Neuronal stem cell (in vitro differentiated cells): ENCODE results near the gene ITGB4.

Experiments
- DNase-seq: peaks from one replicate; pipeline ENCODE4 v3.0.0-alpha.2; 2013; ENCODE audit warnings: low spot score
- H2AFZ ChIP-seq: one replicate; pipeline ENCODE4 v1.6.1; 2013; ENCODE audit warnings: mild to moderate bottlenecking, low read length, inconsistent platforms
- H2AK5ac ChIP-seq: 2 replicates; pipeline ENCODE4 v1.6.1; 2013; ENCODE audit warnings: low read depth, mild to moderate bottlenecking, inconsistent platforms, low read length, moderate library complexity, mixed read lengths
- H2BK120ac ChIP-seq: 2 replicates; pipeline ENCODE4 v1.6.1; 2013; ENCODE audit warnings: low read depth, mild to moderate bottlenecking, inconsistent platforms, low read length, moderate library complexity, mixed read lengths
- H2BK12ac ChIP-seq: one replicate; pipeline ENCODE4 v1.6.1; 2013; ENCODE audit warnings: low read length, inconsistent platforms
- H2BK15ac ChIP-seq: 2 replicates; pipeline ENCODE4 v1.6.1; 2013; ENCODE audit warnings: mild to moderate bottlenecking, low read length, inconsistent platforms, mixed read lengths
- H2BK5ac ChIP-seq: one replicate; pipeline ENCODE4 v1.6.1; 2013; ENCODE audit warnings: inconsistent platforms, mild to moderate bottlenecking, low read length, moderate library complexity
- H3K14ac ChIP-seq: one replicate; pipeline ENCODE4 v1.6.1; 2013; ENCODE audit warnings: low read length, inconsistent platforms
- H3K18ac ChIP-seq: 2 replicates; pipeline ENCODE4 v1.6.1; 2013; ENCODE audit warnings: low read length, inconsistent platforms
- H3K23ac ChIP-seq: 2 replicates; pipeline ENCODE4 v1.6.1; 2013; ENCODE audit warnings: low read depth, mild to moderate bottlenecking, mixed read lengths, low read length, inconsistent platforms; ENCODE audit not compliant: poor library complexity
- H3K27ac ChIP-seq: replicated peaks from 3 replicates; pipeline ENCODE4 v1.5.1; 2013; ENCODE audit warnings: low read length, inconsistent platforms
- H3K27me3 ChIP-seq, 3 experiments: 2 replicates each; pipeline ENCODE4 v1.6.1; 2013; ENCODE audit warnings: low read length in 3 of 3, mild to moderate bottlenecking in 2 of 3, inconsistent platforms in 1 of 3, low read depth in 1 of 3, mixed read lengths in 1 of 3, moderate library complexity in 1 of 3; ENCODE audit not compliant: control insufficient read depth in 3 of 3, insufficient read depth in 3 of 3
- H3K36me3 ChIP-seq, 2 donors: replicated peaks in 1 of 2; 2 replicates each; pipeline ENCODE4 v1.6.1; 2013; ENCODE audit warnings: low read length in 2 of 2; ENCODE audit not compliant: control insufficient read depth in 2 of 2, insufficient read depth in 2 of 2
- H3K4ac ChIP-seq: 2 replicates; pipeline ENCODE4 v1.6.1; 2013; ENCODE audit warnings: inconsistent platforms, mild to moderate bottlenecking, low read length, moderate library complexity
- H3K4me1 ChIP-seq, 2 donors: 1 replicate in 1 of 2; 2 replicates in 1 of 2; pipeline ENCODE4 v1.6.1; 2013; ENCODE audit warnings: low read length in 2 of 2, low read depth in 1 of 2; ENCODE audit not compliant: control insufficient read depth in 2 of 2, insufficient read depth in 1 of 2
- H3K4me2 ChIP-seq: one replicate; pipeline ENCODE4 v1.6.1; 2013; ENCODE audit warnings: mild to moderate bottlenecking, low read length, inconsistent platforms; ENCODE audit not compliant: insufficient read depth, poor library complexity, severe bottlenecking
- H3K4me3 ChIP-seq, 2 donors: 2 replicates each; pipeline ENCODE4 v1.5.1; 2013; ENCODE audit warnings: low read length in 2 of 2, mild to moderate bottlenecking in 2 of 2, inconsistent platforms in 1 of 2, moderate library complexity in 1 of 2
- H3K79me1 ChIP-seq: one replicate; pipeline ENCODE4 v1.6.1; 2013; ENCODE audit warnings: low read depth, mild to moderate bottlenecking, inconsistent platforms, low read length, moderate library complexity
- H3K9ac ChIP-seq: one replicate; pipeline ENCODE4 v1.6.1; 2013; ENCODE audit warnings: mild to moderate bottlenecking, low read depth, low read length, inconsistent platforms; ENCODE audit not compliant: poor library complexity
- H3K9me3 ChIP-seq, 2 donors: replicated peaks in 1 of 2; 2 replicates each; pipeline versions ENCODE3 to v1.6.1; 2013; ENCODE audit warnings: low read length in 2 of 2, mild to moderate bottlenecking in 2 of 2, inconsistent platforms in 1 of 2, low read depth in 1 of 2, mixed read lengths in 1 of 2, moderate library complexity in 1 of 2; ENCODE audit not compliant: control insufficient read depth in 2 of 2, insufficient read depth in 1 of 2
- H4K8ac ChIP-seq: one replicate; pipeline ENCODE4 v1.6.1; 2013; ENCODE audit warnings: low read depth, mild to moderate bottlenecking, inconsistent platforms, low read length, moderate library complexity
- H4K91ac ChIP-seq: one replicate; pipeline ENCODE4 v1.6.1; 2013; ENCODE audit warnings: low read length, low read depth, mild to moderate bottlenecking, inconsistent platforms; ENCODE audit not compliant: poor library complexity
- WGBS, 2 donors: extraction: QIAGEN DNeasy Blood & Tissue Kit; methylation state at CpG; one replicate each; pipeline ENCODE4 v1.1.7; 2013; ENCODE audit warnings: missing lambda C conversion rate in 2 of 2, mixed read lengths in 1 of 2; ENCODE audit not compliant: insufficient read length in 2 of 2, insufficient replicate concordance in 1 of 2; ENCODE audit errors: extremely low coverage in 2 of 2; 5-methylcytosine and 5-hydroxymethylcytosine counted together

Gene ITGB4

GRCh38 chr17:75799402-75799801, 78.1 kb downstream of the ITGB4 start:
- Histone ChIP-seq H2BK15ac (no peak overlapping the region), H3K4ac (no peak overlapping the region), H3K36me3 (peaks cover 27 to 82% of the 10 kb centered on the region in 2 donors), H3K4me2 (no peak overlapping the region), H2AK5ac (no peak overlapping the region), H3K14ac (no peak overlapping the region), H4K91ac (no peak overlapping the region), H2BK12ac (no peak overlapping the region), H2BK5ac (no peak overlapping the region), H3K79me1 (peaks cover 8% of the 10 kb centered on the region), H3K23ac (no peak overlapping the region), H3K9me3 (no peaks in the 10 kb centered on the region), H3K9ac (no peak overlapping the region), H3K4me3 (no peak overlapping the region), H3K4me1 (no peaks in the 10 kb centered on the region), H3K27me3 (no peaks in the 10 kb centered on the region), H2AFZ (no peak overlapping the region), H2BK120ac (no peak overlapping the region), H4K8ac (no peak overlapping the region), H3K27ac (no peak overlapping the region), H3K18ac (no peak overlapping the region)
- DNase-seq, result no peak
- WGBS, 2 donors, result no CpG with 5 or more reads among the region's 4 CpGs

GRCh38 chr17:75803883-75804282, 82.6 kb downstream of the ITGB4 start:
- no peak overlapping the region for H3K4ac ChIP-seq
- DNase-seq, result no peak
- no peaks in the 10 kb centered on the region for H3K4me1 ChIP-seq
- no peak overlapping the region for H2AFZ ChIP-seq
- H4K8ac ChIP-seq, result no peak overlapping the region
- H2BK15ac ChIP-seq, result no peak overlapping the region
- H3K27me3 ChIP-seq, result no peaks in the 10 kb centered on the region
- H2BK120ac ChIP-seq, result no peak overlapping the region
- H3K23ac ChIP-seq, result no peak overlapping the region
- no CpG with 5 or more reads among the region's 1 CpG for WGBS, 2 donors
- no peak overlapping the region for H3K14ac ChIP-seq
- no peak overlapping the region for H4K91ac ChIP-seq
- no peak overlapping the region for H3K27ac ChIP-seq
- H3K9me3 ChIP-seq, result no peaks in the 10 kb centered on the region
- H3K36me3 ChIP-seq, result peaks cover 16 to 60% of the 10 kb centered on the region in 2 donors
- no peak overlapping the region for H2AK5ac ChIP-seq
- H3K4me3 ChIP-seq, result no peak overlapping the region
- no peak overlapping the region for H3K9ac ChIP-seq
- no peak overlapping the region for H3K18ac ChIP-seq
- no peak overlapping the region for H2BK5ac ChIP-seq
- peaks cover 8% of the 10 kb centered on the region for H3K79me1 ChIP-seq
- no peak overlapping the region for H3K4me2 ChIP-seq
- H2BK12ac ChIP-seq, result no peak overlapping the region

DNA sequence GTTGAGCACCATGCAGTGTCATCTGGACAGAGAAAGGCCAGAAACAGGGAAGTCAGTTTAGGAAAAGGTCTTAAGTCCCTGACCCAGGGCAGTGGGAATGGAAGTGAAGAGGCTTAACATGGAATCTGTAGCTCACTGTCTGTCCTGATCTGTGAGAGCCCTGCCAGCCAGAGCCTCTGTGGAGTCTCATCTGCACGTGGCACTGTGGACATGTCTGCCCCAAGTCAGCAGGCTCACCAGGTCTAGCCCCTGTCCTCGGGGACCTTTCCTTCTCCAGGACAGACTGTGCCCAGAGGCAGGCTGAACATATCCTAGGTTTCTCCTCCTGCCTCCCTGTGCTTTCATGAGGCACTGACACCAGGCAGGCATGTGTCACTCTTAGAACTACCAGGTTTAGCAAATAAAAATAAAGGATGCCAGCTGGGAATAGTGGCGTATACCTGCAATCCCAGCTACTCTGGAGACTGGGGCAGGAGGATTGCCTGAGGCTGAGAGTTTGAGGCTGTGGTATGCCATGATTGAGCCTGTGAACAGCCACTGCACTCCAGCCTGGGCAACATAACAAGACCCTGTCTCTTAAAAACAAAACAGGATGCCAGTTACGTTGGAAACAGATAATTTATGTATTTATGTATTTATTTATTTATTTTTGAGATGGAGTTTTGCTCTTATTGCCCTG, 85.7 kb downstream of the ITGB4 start:
- no peak for DNase-seq
- H3K14ac ChIP-seq, result no peak overlapping the region
- no peak overlapping the region for H2BK15ac ChIP-seq
- no peak overlapping the region for H3K27ac ChIP-seq
- no peak overlapping the region for H2AFZ ChIP-seq
- H3K27me3 ChIP-seq, result no peaks in the 10 kb centered on the region
- no peaks in the 10 kb centered on the region for H3K4me1 ChIP-seq
- no peak overlapping the region for H2BK120ac ChIP-seq
- H2AK5ac ChIP-seq, result no peak overlapping the region
- no peak overlapping the region for H4K8ac ChIP-seq
- H3K4me3 ChIP-seq, result no peak overlapping the region
- no peak overlapping the region for H3K4ac ChIP-seq
- no CpG with 5 or more reads among the region's 4 CpGs for WGBS, 2 donors
- no peak overlapping the region for H3K4me2 ChIP-seq
- H3K9me3 ChIP-seq, result no peaks in the 10 kb centered on the region
- no peak overlapping the region for H4K91ac ChIP-seq
- no peak overlapping the region for H2BK12ac ChIP-seq
- H3K18ac ChIP-seq, result no peak overlapping the region
- no peak overlapping the region for H3K23ac ChIP-seq
- H3K36me3 ChIP-seq, result peaks cover 22 to 63% of the 10 kb centered on the region in 2 donors
- H3K79me1 ChIP-seq, result peaks cover 15% of the 10 kb centered on the region
- H2BK5ac ChIP-seq, result peak overlapping the region; percentile 88
- H3K9ac ChIP-seq, result no peak overlapping the region
